Measurements from ENCODE around the gene GUCY1A2. TPM values are rescaled to one million over a fixed set of nuclear protein-coding genes. Genes with fewer than 3 reads are reported as not detected.
"Not testable (repeated sequence)": the region's sequence is repeated elsewhere in the genome, so short reads cannot be mapped to it uniquely, and the experiment has no call there.

Gene GUCY1A2
- total RNA-seq, 6 donors from 2014 or later, result 4.2 to 22.9 (median 9.2) TPM

- no peaks in the 10 kb centered on the region for H3K9me3 ChIP-seq
- ATAC-seq (ENCODE audit: low FRiP score in 2 of 2) (no peak), DNase-seq (no peak)
- TF ChIP-seq POLR2AphosphoS5 (IDR thresholded peaks at IDR 0.05) (no peak), POLR2A (IDR thresholded peaks at IDR 0.05) (no peak), EP300 (IDR thresholded peaks at IDR 0.05) (no peak)
- TF ChIP-seq, protein P1, sequence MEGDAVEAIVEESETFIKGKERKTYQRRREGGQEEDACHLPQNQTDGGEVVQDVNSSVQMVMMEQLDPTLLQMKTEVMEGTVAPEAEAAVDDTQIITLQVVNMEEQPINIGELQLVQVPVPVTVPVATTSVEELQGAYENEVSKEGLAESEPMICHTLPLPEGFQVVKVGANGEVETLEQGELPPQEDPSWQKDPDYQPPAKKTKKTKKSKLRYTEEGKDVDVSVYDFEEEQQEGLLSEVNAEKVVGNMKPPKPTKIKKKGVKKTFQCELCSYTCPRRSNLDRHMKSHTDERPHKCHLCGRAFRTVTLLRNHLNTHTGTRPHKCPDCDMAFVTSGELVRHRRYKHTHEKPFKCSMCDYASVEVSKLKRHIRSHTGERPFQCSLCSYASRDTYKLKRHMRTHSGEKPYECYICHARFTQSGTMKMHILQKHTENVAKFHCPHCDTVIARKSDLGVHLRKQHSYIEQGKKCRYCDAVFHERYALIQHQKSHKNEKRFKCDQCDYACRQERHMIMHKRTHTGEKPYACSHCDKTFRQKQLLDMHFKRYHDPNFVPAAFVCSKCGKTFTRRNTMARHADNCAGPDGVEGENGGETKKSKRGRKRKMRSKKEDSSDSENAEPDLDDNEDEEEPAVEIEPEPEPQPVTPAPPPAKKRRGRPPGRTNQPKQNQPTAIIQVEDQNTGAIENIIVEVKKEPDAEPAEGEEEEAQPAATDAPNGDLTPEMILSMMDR (IDR thresholded peaks at IDR 0.05), result no peak
- H3K27ac ChIP-seq, result no peak overlapping the region
- no peak overlapping the region for H3K4me3 ChIP-seq
- no peaks in the 10 kb centered on the region for H3K36me3 ChIP-seq
- H3K27me3 ChIP-seq, result no peaks in the 10 kb centered on the region
- WGBS, 2 donors, result 93% methylated on average over 1 of the region's 1 CpG
- H3K4me1 ChIP-seq, result no peaks in the 10 kb centered on the region
Observed at GRCh38 chr11:106787454-106787853, 230.8 kb downstream of the GUCY1A2 start.

DNA sequence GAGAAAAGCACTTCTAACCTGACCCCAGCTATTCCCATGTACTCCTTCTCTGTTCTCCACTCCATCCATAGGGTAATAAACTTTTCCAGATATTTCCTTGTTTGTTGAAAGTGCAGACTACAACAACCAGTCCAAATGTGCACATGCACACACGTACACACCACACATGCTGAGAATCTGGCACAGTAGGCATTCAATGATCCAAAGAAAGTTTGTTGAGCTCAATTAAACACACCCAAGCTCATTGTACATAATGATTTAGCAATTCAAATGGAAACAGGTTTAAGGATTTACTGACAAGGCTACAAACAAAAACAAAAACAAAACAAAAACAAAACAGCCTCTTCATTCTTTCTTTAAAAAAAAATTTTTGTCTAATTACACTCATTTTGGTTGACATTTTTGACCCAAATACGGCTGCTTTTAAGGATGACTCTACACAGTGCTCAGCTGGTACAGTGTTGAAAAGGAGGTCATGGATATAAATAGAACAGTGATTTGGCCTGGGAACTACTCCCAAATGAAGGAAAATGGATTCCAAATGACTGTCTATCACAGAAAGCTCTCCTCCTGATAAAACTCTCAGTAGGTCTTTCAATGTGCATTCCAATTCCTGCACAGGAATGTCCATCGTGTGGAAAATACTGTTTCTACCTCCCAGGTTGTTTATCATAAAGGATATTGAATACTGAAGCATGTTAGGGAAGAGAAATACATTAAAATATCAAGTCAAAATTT, 232.2 kb downstream of the GUCY1A2 start:
- peak in 1 of 2 donors; percentile 12 for ATAC-seq (ENCODE audit: low FRiP score in 2 of 2)
- Histone ChIP-seq H3K36me3 (no peaks in the 10 kb centered on the region), H3K4me1 (no peaks in the 10 kb centered on the region), H3K27me3 (no peaks in the 10 kb centered on the region), H3K27ac (no peak overlapping the region), H3K4me3 (no peak overlapping the region), H3K9me3 (no peaks in the 10 kb centered on the region)
- no peak for DNase-seq
- TF ChIP-seq POLR2A (IDR thresholded peaks at IDR 0.05) (no peak), EP300 (IDR thresholded peaks at IDR 0.05) (no peak), POLR2AphosphoS5 (IDR thresholded peaks at IDR 0.05) (no peak)
- TF ChIP-seq, protein P1 (IDR thresholded peaks at IDR 0.05), result no peak
- 57 to 62% methylated on average over 3 of the region's 3 CpGs for WGBS, 2 donors

GRCh38 chr11:106777302-106777701, 241.0 kb downstream of the GUCY1A2 start:
- not testable (repeated sequence) for H3K4me3 ChIP-seq; H3K9me3 ChIP-seq; H3K36me3 ChIP-seq; ATAC-seq (ENCODE audit: low FRiP score in 2 of 2); H3K27me3 ChIP-seq; H3K4me1 ChIP-seq; DNase-seq; H3K27ac ChIP-seq
- 87 to 98% methylated on average over 8 of the region's 8 CpGs for WGBS, 2 donors

GRCh38 chr11:106770489-106771085, 247.7 kb downstream of the GUCY1A2 start:
- H3K4me1 ChIP-seq, result no peaks in the 10 kb centered on the region
- DNase-seq, result no peak

DNA sequence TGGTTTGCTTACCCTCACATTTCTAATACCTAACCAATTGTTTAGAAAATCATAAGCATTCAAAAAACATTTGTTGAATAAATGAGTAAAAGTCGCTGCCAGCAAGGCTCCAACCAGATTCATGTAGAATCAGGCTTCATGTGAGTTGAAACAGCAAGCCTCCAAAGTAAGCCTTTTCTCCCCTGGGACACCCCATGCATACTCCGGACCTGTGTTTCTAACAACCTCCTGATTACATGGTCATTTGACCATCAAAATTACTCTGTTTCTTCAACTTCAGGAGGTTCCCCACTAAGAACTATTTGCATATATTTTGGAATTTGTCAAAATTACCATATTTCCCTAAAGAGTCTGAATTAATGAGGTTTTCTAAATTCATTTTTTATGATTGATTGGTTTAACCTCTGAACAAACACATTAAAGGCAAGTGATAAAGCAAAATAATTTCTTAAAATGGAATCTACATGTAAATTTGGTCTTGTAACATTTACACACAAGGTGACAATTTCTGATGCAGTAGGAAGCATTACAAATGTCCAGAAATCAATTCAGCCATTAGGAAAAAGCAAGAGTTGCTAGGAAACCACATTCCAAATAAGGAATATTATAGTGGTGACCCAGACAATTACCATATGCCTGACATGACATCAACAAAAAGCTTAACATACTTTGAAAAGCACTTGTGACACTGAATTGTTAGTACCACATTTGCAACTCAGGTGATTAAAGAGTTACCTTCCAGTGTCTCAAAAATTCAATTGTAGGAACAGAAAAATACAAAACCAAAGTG, 252.6 kb downstream of the GUCY1A2 start:
- no peak for TF ChIP-seq POLR2AphosphoS5 (IDR thresholded peaks at IDR 0.05)
- no peak for TF ChIP-seq EP300 (IDR thresholded peaks at IDR 0.05)
- TF ChIP-seq, protein P1 (IDR thresholded peaks at IDR 0.05), result no peak
- TF ChIP-seq POLR2A (IDR thresholded peaks at IDR 0.05), result no peak
- no peak for DNase-seq
- Histone ChIP-seq H3K4me1 (no peaks in the 10 kb centered on the region), H3K27ac (no peak overlapping the region), H3K9me3 (no peaks in the 10 kb centered on the region), H3K36me3 (no peaks in the 10 kb centered on the region), H3K4me3 (no peak overlapping the region), H3K27me3 (no peaks in the 10 kb centered on the region)
- ATAC-seq (ENCODE audit: low FRiP score in 2 of 2), result no peak
- WGBS, 2 donors, result 58 to 69% methylated on average over 2 of the region's 2 CpGs

More at GRCh38 chr11:106770489-106771085, 247.7 kb downstream of the GUCY1A2 start:
- H3K27ac ChIP-seq, result no peak overlapping the region
- H3K4me3 ChIP-seq, result no peak overlapping the region
- TF ChIP-seq EP300 (IDR thresholded peaks at IDR 0.05) (no peak), POLR2A (IDR thresholded peaks at IDR 0.05) (no peak), POLR2AphosphoS5 (IDR thresholded peaks at IDR 0.05) (no peak)
- TF ChIP-seq, protein P1 (IDR thresholded peaks at IDR 0.05), result no peak
- no peaks in the 10 kb centered on the region for H3K9me3 ChIP-seq
- no peaks in the 10 kb centered on the region for H3K27me3 ChIP-seq
- no peaks in the 10 kb centered on the region for H3K36me3 ChIP-seq
- ATAC-seq (ENCODE audit: low FRiP score in 2 of 2), result no peak

All from upper lobe of left lung (tissue), 6 donors.